Trophoblast cell (in vitro differentiated cells and primary cell): ENCODE measurements around the gene ARFGAP1.

Source experiments
- DNase-seq, 2 donors: peaks; one replicate each; pipeline ENCODE4 v3.0.0-alpha.2; 2016
- H2AFZ ChIP-seq: 2 replicates; pipeline ENCODE4 v1.6.1; 2013; ENCODE audit warnings: low read length, moderate library complexity, mild to moderate bottlenecking; ENCODE audit not compliant: insufficient read depth, poor library complexity
- H2AK5ac ChIP-seq: 2 replicates; pipeline ENCODE4 v1.6.1; 2013; ENCODE audit warnings: mild to moderate bottlenecking, low read length
- H2BK120ac ChIP-seq: 2 replicates; pipeline ENCODE4 v1.6.1; 2013; ENCODE audit warnings: low read length, mild to moderate bottlenecking, moderate library complexity; ENCODE audit not compliant: insufficient read depth, poor library complexity
- H2BK12ac ChIP-seq: 2 replicates; pipeline ENCODE4 v1.6.1; 2013; ENCODE audit warnings: mild to moderate bottlenecking, low read length, moderate library complexity
- H2BK5ac ChIP-seq: 2 replicates; pipeline ENCODE4 v1.6.1; 2013; ENCODE audit warnings: low read length, low read depth, moderate library complexity, mild to moderate bottlenecking; ENCODE audit not compliant: poor library complexity
- H3K14ac ChIP-seq: 2 replicates; pipeline ENCODE4 v1.6.1; 2013; ENCODE audit warnings: mild to moderate bottlenecking, low read length
- H3K18ac ChIP-seq: 2 replicates; pipeline ENCODE4 v1.6.1; 2013; ENCODE audit warnings: mild to moderate bottlenecking, low read length
- H3K23ac ChIP-seq: 2 replicates; pipeline ENCODE4 v1.6.1; 2013; ENCODE audit warnings: low read length
- H3K27ac ChIP-seq: 2 replicates; pipeline ENCODE4 v1.5.1; 2013; ENCODE audit warnings: low read depth, mild to moderate bottlenecking, inconsistent platforms, low read length, moderate library complexity
- H3K27me3 ChIP-seq: 2 replicates; pipeline ENCODE4 v1.6.1; 2013; ENCODE audit warnings: inconsistent platforms, mild to moderate bottlenecking, low read length, moderate library complexity; ENCODE audit not compliant: insufficient read depth
- H3K36me3 ChIP-seq, 2 experiments: 1 replicate in 1 of 2; 2 replicates in 1 of 2; pipeline ENCODE4 v1.6.1; 2013; ENCODE audit warnings: low read length in 2 of 2, mild to moderate bottlenecking in 2 of 2, moderate library complexity in 1 of 2; ENCODE audit not compliant: insufficient read depth in 2 of 2, control insufficient read depth in 1 of 2
- H3K4ac ChIP-seq: 2 replicates; pipeline ENCODE4 v1.6.1; 2013; ENCODE audit warnings: low read depth, mild to moderate bottlenecking, low read length, moderate library complexity
- H3K4me1 ChIP-seq, 2 experiments: 1 replicate in 1 of 2; 2 replicates in 1 of 2; pipeline ENCODE4 v1.6.1; 2013; ENCODE audit warnings: low read length in 2 of 2, mild to moderate bottlenecking in 2 of 2, moderate library complexity in 1 of 2; ENCODE audit not compliant: insufficient read depth in 2 of 2, control insufficient read depth in 1 of 2
- H3K4me2 ChIP-seq: 2 replicates; pipeline ENCODE4 v1.6.1; 2013; ENCODE audit warnings: inconsistent platforms, mild to moderate bottlenecking, low read length, moderate library complexity
- H3K4me3 ChIP-seq: 2 replicates; pipeline ENCODE4 v1.5.1; 2013; ENCODE audit warnings: mild to moderate bottlenecking, low read depth, low read length, inconsistent platforms
- H3K79me1 ChIP-seq: one replicate; pipeline ENCODE4 v1.6.1; 2013; ENCODE audit warnings: low read length
- H3K79me2 ChIP-seq: 2 replicates; pipeline ENCODE4 v1.6.1; 2013; ENCODE audit warnings: low read length, mild to moderate bottlenecking; ENCODE audit not compliant: control insufficient read depth, insufficient read depth, poor library complexity
- H3K9ac ChIP-seq: 2 replicates; pipeline ENCODE4 v1.6.1; 2013; ENCODE audit warnings: mild to moderate bottlenecking, low read length
- H3K9me3 ChIP-seq: 2 replicates; pipeline ENCODE4 v1.6.1; 2013; ENCODE audit warnings: low read depth, mild to moderate bottlenecking, control low read depth, inconsistent platforms, low read length; ENCODE audit not compliant: insufficient read depth
- H4K12ac ChIP-seq: 2 replicates; pipeline ENCODE4 v1.6.1; 2013; ENCODE audit warnings: low read depth, mild to moderate bottlenecking, low read length, moderate library complexity
- H4K8ac ChIP-seq: 2 replicates; pipeline ENCODE4 v1.6.1; 2013; ENCODE audit warnings: low read depth, mild to moderate bottlenecking, low read length, moderate library complexity
- H4K91ac ChIP-seq: one replicate; pipeline ENCODE4 v1.6.1; 2013; ENCODE audit warnings: low read depth, mild to moderate bottlenecking, low read length, moderate library complexity
- WGBS: extraction: QIAGEN DNeasy Blood & Tissue Kit; methylation state at CpG from one replicate; pipeline ENCODE4 v1.1.7; 2013; ENCODE audit warnings: missing lambda C conversion rate; ENCODE audit not compliant: insufficient read length, insufficient coverage; ENCODE audit errors: extremely low coverage; 5-methylcytosine and 5-hydroxymethylcytosine counted together

Gene ARFGAP1

GRCh38 chr20:63261795-63262528 lies 10.7 kb upstream of the ARFGAP1 start:
- peaks cover 7 to 17% of the 10 kb centered on the region in 2 experiments for H3K4me1 ChIP-seq
- H3K79me2 ChIP-seq, result no peaks in the 10 kb centered on the region
- no peak overlapping the region for H3K4ac ChIP-seq
- H2AFZ ChIP-seq, result no peak overlapping the region
- no peak overlapping the region for H3K4me3 ChIP-seq
- H3K9me3 ChIP-seq, result peaks cover 9% of the 10 kb centered on the region
- H2BK12ac ChIP-seq, result no peak overlapping the region
- no peak overlapping the region for H2BK120ac ChIP-seq
- no peak overlapping the region for H3K9ac ChIP-seq
- 100% methylated on average over 1 of the region's 30 CpGs for WGBS
- no peak overlapping the region for H4K8ac ChIP-seq
- H3K14ac ChIP-seq, result no peak overlapping the region
- H3K27ac ChIP-seq, result no peak overlapping the region
- no peak overlapping the region for H2BK5ac ChIP-seq
- H3K27me3 ChIP-seq, result no peaks in the 10 kb centered on the region
- no peak overlapping the region for H4K12ac ChIP-seq
- H3K4me2 ChIP-seq, result no peak overlapping the region
- H2AK5ac ChIP-seq, result no peak overlapping the region
- DNase-seq, result no peak
- no peak overlapping the region for H4K91ac ChIP-seq
- no peak overlapping the region for H3K23ac ChIP-seq
- H3K36me3 ChIP-seq, result no peaks in the 10 kb centered on the region
- no peak overlapping the region for H3K18ac ChIP-seq
- no peaks in the 10 kb centered on the region for H3K79me1 ChIP-seq

- Histone ChIP-seq H3K27me3 (no peaks in the 10 kb centered on the region), H3K14ac (no peak overlapping the region), H4K12ac (no peak overlapping the region), H2AK5ac (no peak overlapping the region), H2BK5ac (no peak overlapping the region), H4K91ac (no peak overlapping the region), H3K4me2 (no peak overlapping the region), H3K79me1 (no peaks in the 10 kb centered on the region), H3K4ac (no peak overlapping the region), H3K4me3 (no peak overlapping the region), H3K9ac (no peak overlapping the region), H3K18ac (no peak overlapping the region), H3K27ac (no peak overlapping the region), H4K8ac (no peak overlapping the region), H3K23ac (no peak overlapping the region), H3K36me3 (no peaks in the 10 kb centered on the region), H2BK120ac (no peak overlapping the region), H3K79me2 (no peaks in the 10 kb centered on the region), H3K4me1 (peaks cover 7 to 12% of the 10 kb centered on the region in 2 experiments), H2BK12ac (no peak overlapping the region), H2AFZ (no peak overlapping the region), H3K9me3 (peaks cover under 1% of the 10 kb centered on the region)
- WGBS, result no CpG with 5 or more reads among the region's 9 CpGs
- no peak for DNase-seq
These were observed 9.8 kb upstream of the ARFGAP1 start for GRCh38 chr20:63262836-63263235.

GRCh38 chr20:63264000-63264399 lies 8.6 kb upstream of the ARFGAP1 start:
- Histone ChIP-seq H2AFZ (no peak overlapping the region), H3K4me1 (peaks cover 12 to 13% of the 10 kb centered on the region in 2 experiments), H3K9ac (no peak overlapping the region), H4K91ac (no peak overlapping the region), H3K18ac (no peak overlapping the region), H4K12ac (no peak overlapping the region), H2BK120ac (no peak overlapping the region), H3K9me3 (no peaks in the 10 kb centered on the region), H3K14ac (no peak overlapping the region), H3K4me2 (no peak overlapping the region), H3K79me2 (no peaks in the 10 kb centered on the region), H3K4ac (no peak overlapping the region), H2BK12ac (no peak overlapping the region), H3K79me1 (no peaks in the 10 kb centered on the region), H3K27ac (no peak overlapping the region), H3K4me3 (no peak overlapping the region), H4K8ac (no peak overlapping the region), H2BK5ac (no peak overlapping the region), H3K23ac (no peak overlapping the region), H3K36me3 (no peaks in the 10 kb centered on the region), H3K27me3 (no peaks in the 10 kb centered on the region), H2AK5ac (no peak overlapping the region)
- WGBS, result no CpG with 5 or more reads among the region's 10 CpGs
- no peak for DNase-seq

- Histone ChIP-seq H2BK120ac (no peak overlapping the region), H3K9me3 (peaks cover 1% of the 10 kb centered on the region), H3K36me3 (no peaks in the 10 kb centered on the region), H3K4me1 (peaks cover 12% of the 10 kb centered on the region in 2 experiments), H2BK5ac (no peak overlapping the region), H3K79me1 (no peaks in the 10 kb centered on the region), H3K9ac (no peak overlapping the region), H3K27ac (no peak overlapping the region), H3K18ac (no peak overlapping the region), H4K91ac (no peak overlapping the region), H3K4me2 (no peak overlapping the region), H3K23ac (no peak overlapping the region), H3K27me3 (no peaks in the 10 kb centered on the region), H3K4me3 (no peak overlapping the region), H2AK5ac (no peak overlapping the region), H2AFZ (no peak overlapping the region), H4K12ac (no peak overlapping the region), H2BK12ac (no peak overlapping the region), H3K4ac (no peak overlapping the region), H3K14ac (no peak overlapping the region), H4K8ac (no peak overlapping the region), H3K79me2 (no peaks in the 10 kb centered on the region)
- WGBS, result no CpG with 5 or more reads among the region's 14 CpGs
- DNase-seq, result no peak
These were observed 8.1 kb upstream of the ARFGAP1 start for GRCh38 chr20:63264519-63264918.
